Glutamatergic neuron (in vitro differentiated cells): ENCODE results near the gene GSDMA. TPM values are rescaled to one million over a fixed set of nuclear protein-coding genes. Genes with fewer than 3 reads are reported as not detected.

Source experiments
- DNase-seq: peaks from one replicate; pipeline ENCODE4 v3.0.0; 2022
- H3K27ac Mint-ChIP-seq: one replicate; pipeline ENCODE4 v1.8.0; 2020; ENCODE audit warnings: mild to moderate bottlenecking, mixed read lengths, inconsistent platforms; ENCODE audit not compliant: unreplicated experiment
- H3K27me3 Mint-ChIP-seq: one replicate; pipeline ENCODE4 v1.8.0; 2020; ENCODE audit warnings: mild to moderate bottlenecking, moderate library complexity, mixed read lengths, inconsistent platforms; ENCODE audit not compliant: unreplicated experiment
- H3K36me3 Mint-ChIP-seq: one replicate; pipeline ENCODE4 v1.8.0; 2020; ENCODE audit warnings: mild to moderate bottlenecking, mixed read lengths, inconsistent platforms; ENCODE audit not compliant: unreplicated experiment
- H3K4me1 Mint-ChIP-seq: one replicate; pipeline ENCODE4 v1.8.0; 2020; ENCODE audit warnings: mild to moderate bottlenecking, low read depth, mixed read lengths, inconsistent platforms; ENCODE audit not compliant: unreplicated experiment
- H3K4me3 Mint-ChIP-seq: one replicate; pipeline ENCODE4 v1.8.0; 2020; ENCODE audit warnings: mild to moderate bottlenecking, mixed read lengths, inconsistent platforms; ENCODE audit not compliant: unreplicated experiment
- H3K9me3 Mint-ChIP-seq: one replicate; pipeline ENCODE4 v1.8.0; 2020; ENCODE audit warnings: mild to moderate bottlenecking, moderate library complexity, mixed read lengths, inconsistent platforms; ENCODE audit not compliant: unreplicated experiment
- CTCF ChIP-seq: fragments of 200-600 bp; sonication (generic); IDR thresholded peaks from one replicate; pipeline ENCODE4 v1.5.0; 2021; ENCODE audit not compliant: partially characterized antibody, unreplicated experiment
- total RNA-seq: library from RNA; stranded (reverse); fragmentation: NEBNext Ultra II Directional; extraction: Animal tissue kit (Norgen Biotek cat#: 25700); gene quantifications from one replicate; pipeline ENCODE4 v1.2.1, GENCODE V29; 2021; ENCODE audit not compliant: unreplicated experiment

GSDMA gene
- total RNA-seq, 1 donor from 2014 or later, result not detected

DNA sequence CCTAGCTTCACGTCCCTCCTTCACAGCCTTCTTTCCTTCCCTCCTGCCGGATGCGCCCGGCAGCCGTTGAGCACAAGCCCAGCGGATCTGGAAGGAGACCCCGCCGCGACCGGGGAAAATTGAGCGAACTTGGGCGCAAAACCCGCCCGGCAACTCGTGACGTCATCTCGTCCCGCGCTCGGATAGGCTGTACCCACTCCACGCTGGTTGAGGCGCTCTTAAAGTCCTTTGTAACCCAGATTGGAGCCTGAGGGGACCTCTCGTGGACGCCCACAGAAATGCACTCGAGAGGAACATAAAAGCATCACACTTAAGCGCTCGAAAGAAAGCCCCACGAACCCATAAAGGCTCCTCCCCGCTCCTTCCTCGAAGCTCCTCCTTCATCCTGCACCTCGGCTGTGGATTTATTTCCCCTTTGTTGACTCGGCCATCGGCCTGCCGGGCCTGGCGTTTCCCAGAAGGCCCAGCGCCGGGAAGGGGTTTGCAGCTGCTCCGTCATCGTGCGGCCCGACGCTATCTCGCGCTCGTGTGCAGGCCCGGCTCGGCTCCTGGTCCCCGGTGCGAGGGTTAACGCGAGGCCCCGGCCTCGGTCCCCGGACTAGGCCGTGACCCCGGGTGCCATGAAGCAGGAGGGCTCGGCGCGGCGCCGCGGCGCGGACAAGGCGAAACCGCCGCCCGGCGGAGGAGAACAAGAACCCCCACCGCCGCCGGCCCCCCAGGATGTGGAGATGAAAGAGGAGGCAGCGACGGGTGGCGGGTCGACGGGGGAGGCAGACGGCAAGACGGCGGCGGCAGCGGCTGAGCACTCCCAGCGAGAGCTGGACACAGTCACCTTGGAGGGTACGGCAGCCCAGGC lies 17.8 kb downstream of the GSDMA start, which contains the start of gene PSMD3:
Gene PSMD3 (plus strand): TSS at position 457 of the 856 bp plus-strand sequence. CDS start 164 bp downstream, at position 621.
- H3K27ac Mint-ChIP-seq, result peak within 1 kb of the TSS; percentile 91
- TF ChIP-seq CTCF, result peak; percentile 73
- peak within 1 kb of the TSS; percentile 94 for H3K4me3 Mint-ChIP-seq
- peaks cover 11% of the 10 kb centered on the region for H3K4me1 Mint-ChIP-seq
- H3K9me3 Mint-ChIP-seq, result peaks cover 2% of the 10 kb centered on the region
- peaks cover 11% of the 10 kb centered on the region for H3K27me3 Mint-ChIP-seq
- peak; percentile 99 for DNase-seq
- no peaks in the 10 kb centered on the region for H3K36me3 Mint-ChIP-seq

DNA sequence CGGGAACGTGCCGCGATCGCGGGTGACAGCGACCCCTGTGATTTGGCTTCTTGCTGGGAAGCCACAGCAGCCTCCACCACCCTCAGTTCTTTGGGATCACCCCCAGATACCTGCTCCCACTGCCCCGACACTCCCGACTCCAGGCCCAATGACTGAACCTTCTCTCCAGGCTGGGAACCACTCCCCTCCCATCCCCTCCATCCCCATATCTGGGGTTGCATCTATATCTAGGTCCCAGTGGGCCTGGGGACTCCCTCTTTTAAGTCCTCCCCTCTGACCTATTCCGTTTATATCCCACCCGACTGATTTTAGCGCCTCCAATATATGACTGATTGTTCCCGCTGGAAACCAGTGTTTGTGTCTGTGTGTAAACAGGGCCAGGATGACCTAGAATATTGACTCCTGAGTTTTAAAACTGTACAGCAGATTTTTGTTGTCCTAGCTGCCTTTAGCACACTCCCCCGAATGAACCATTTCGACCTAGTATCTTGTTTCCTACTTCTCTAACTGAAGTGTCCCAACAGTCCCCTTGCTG lies 18.5 kb downstream of the GSDMA start:
- TF ChIP-seq CTCF, result no peak
- H3K27ac Mint-ChIP-seq, result peak overlapping the region; percentile 91
- DNase-seq, result no peak
- peaks cover 2% of the 10 kb centered on the region for H3K9me3 Mint-ChIP-seq
- H3K27me3 Mint-ChIP-seq, result peaks cover 11% of the 10 kb centered on the region
- no peaks in the 10 kb centered on the region for H3K36me3 Mint-ChIP-seq
- peaks cover 8% of the 10 kb centered on the region for H3K4me1 Mint-ChIP-seq
- H3K4me3 Mint-ChIP-seq, result peak overlapping the region; percentile 94

GRCh38 chr17:39981766-39982375 lies 19.1 kb downstream of the GSDMA start:
- TF ChIP-seq CTCF, result no peak
- Mint-ChIP-seq H3K4me3 (peak overlapping the region; percentile 94), H3K27me3 (peaks cover 11% of the 10 kb centered on the region)

DNA sequence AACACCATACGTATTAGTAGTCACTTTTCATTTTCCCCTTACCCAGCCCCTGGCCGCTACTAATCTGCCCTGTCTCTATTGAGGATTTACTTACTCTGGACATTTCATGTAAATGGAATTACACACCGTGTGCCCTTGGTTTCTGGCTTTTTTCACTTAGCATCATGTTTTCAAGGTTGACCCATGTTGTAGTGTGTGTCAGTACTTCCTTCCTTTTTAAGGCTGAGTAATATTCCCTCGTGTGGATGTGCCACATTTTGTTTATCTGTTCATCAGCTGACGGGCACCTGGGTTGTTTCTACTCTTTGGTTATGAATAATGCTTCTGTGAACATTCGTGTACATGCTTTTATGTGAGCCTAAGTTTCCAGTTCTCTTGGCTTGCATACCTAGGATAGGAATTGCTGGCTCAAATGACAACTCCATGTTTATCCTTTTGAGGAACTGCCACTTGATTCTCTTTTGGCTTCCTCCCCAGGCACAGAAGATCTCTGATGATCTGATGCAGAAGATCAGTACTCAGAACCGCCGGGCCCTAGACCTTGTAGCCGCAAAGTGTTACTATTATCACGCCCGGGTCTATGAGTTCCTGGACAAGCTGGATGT lies 25.5 kb downstream of the GSDMA start:
- Mint-ChIP-seq H3K36me3 (peaks cover 5% of the 10 kb centered on the region), H3K27me3 (no peaks in the 10 kb centered on the region), H3K4me3 (no peak overlapping the region)

More at GRCh38 chr17:39981766-39982375, 19.1 kb downstream of the GSDMA start:
- DNase-seq, result no peak
- Mint-ChIP-seq H3K27ac (peak overlapping the region; percentile 91), H3K4me1 (peaks cover 8% of the 10 kb centered on the region), H3K9me3 (peaks cover 2% of the 10 kb centered on the region), H3K36me3 (no peaks in the 10 kb centered on the region)

More for the DNA sequence above, 25.5 kb downstream of the GSDMA start:
- peak overlapping the region; percentile 60 for H3K27ac Mint-ChIP-seq
- H3K9me3 Mint-ChIP-seq, result peaks cover 2% of the 10 kb centered on the region
- TF ChIP-seq CTCF, result no peak
- DNase-seq, result no peak
- H3K4me1 Mint-ChIP-seq, result no peaks in the 10 kb centered on the region
